CD4-positive, alpha-beta memory T cell (primary cell): ENCODE data around the gene CCDC88C. TPM values are rescaled to one million over a fixed set of nuclear protein-coding genes. Genes with fewer than 3 reads are reported as not detected.

Experiments used
- CTCF ChIA-PET: fragments of 350-600 bp; sonication (Branson Sonifier 250); formaldehyde crosslinking; loops from one replicate; lab custom pipeline; 2021; ENCODE audit warnings: inconsistent platforms; ENCODE audit not compliant: partially characterized antibody; lab: Charles Lee
- POLR2A ChIA-PET: fragments of 350-600 bp; sonication (Branson Sonifier 250); formaldehyde crosslinking; loops from one replicate; lab custom pipeline; 2021; ENCODE audit not compliant: partially characterized antibody; lab: Charles Lee
- DNase-seq, 5 donors: peaks; one replicate each; pipeline versions ENCODE4 v3.0.0 to v3.0.0-alpha.2; 2020 to 2022; ENCODE audit warnings: mixed read lengths in 1 of 5
- H3K27ac ChIP-seq: one replicate; pipeline ENCODE4 v1.7.0; 2013; ENCODE audit warnings: low read depth, low read length
- H3K27me3 ChIP-seq: 2 replicates; pipeline ENCODE4 v1.7.0; 2013; ENCODE audit warnings: mild to moderate bottlenecking, low read length, moderate library complexity; ENCODE audit not compliant: insufficient read depth
- H3K36me3 ChIP-seq: 2 replicates; pipeline ENCODE4 v1.7.0; 2013; ENCODE audit warnings: mild to moderate bottlenecking, low read length, moderate library complexity; ENCODE audit not compliant: insufficient read depth
- H3K4me1 ChIP-seq: 2 replicates; pipeline ENCODE4 v1.7.0; 2013; ENCODE audit warnings: mild to moderate bottlenecking, low read length, moderate library complexity; ENCODE audit not compliant: insufficient read depth
- H3K4me3 ChIP-seq, 2 donors: one replicate each; pipeline ENCODE4 v1.7.0; 2013; ENCODE audit warnings: low read length in 2 of 2, mild to moderate bottlenecking in 1 of 2
- H3K9me3 ChIP-seq, 2 donors: one replicate each; pipeline ENCODE4 v1.7.0; 2013; ENCODE audit warnings: low read length in 2 of 2, control low read depth in 1 of 2; ENCODE audit not compliant: control insufficient read depth in 1 of 2
- H3K27ac Mint-ChIP-seq, 7 donors: one replicate each; pipeline ENCODE4 v1.8.0; 2020 to 2021; ENCODE audit warnings: mixed read lengths in 7 of 7, mild to moderate bottlenecking in 6 of 7, inconsistent platforms in 3 of 7, moderate library complexity in 3 of 7
- H3K27me3 Mint-ChIP-seq, 2 donors: one replicate each; pipeline ENCODE4 v1.8.0; 2020 to 2021; ENCODE audit warnings: mixed read lengths in 2 of 2
- H3K36me3 Mint-ChIP-seq, 2 donors: one replicate each; pipeline ENCODE4 v1.8.0; 2020 to 2021; ENCODE audit warnings: mixed read lengths in 2 of 2, inconsistent platforms in 1 of 2, mild to moderate bottlenecking in 1 of 2
- H3K4me1 Mint-ChIP-seq, 4 donors: one replicate each; pipeline ENCODE4 v1.8.0; 2020 to 2021; ENCODE audit warnings: mixed read lengths in 4 of 4, mild to moderate bottlenecking in 1 of 4
- H3K4me3 Mint-ChIP-seq, 8 donors: one replicate each; pipeline ENCODE4 v1.8.0; 2020 to 2021; ENCODE audit warnings: mixed read lengths in 8 of 8, mild to moderate bottlenecking in 7 of 8, moderate library complexity in 6 of 8, inconsistent platforms in 3 of 8
- H3K9me3 Mint-ChIP-seq, 8 donors: one replicate each; pipeline ENCODE4 v1.8.0; 2020 to 2021; ENCODE audit warnings: mixed read lengths in 8 of 8, mild to moderate bottlenecking in 5 of 8, inconsistent platforms in 3 of 8, moderate library complexity in 1 of 8
- intact Hi-C: fragments of 100-400 bp; cut with micrococcal nuclease; formaldehyde crosslinking; loops from one replicate; pipeline ENCODE4 v1.15.1; 2023
- polyA plus RNA-seq, 2 donors: library from polyadenylated mRNA; unstranded; fragments of 300-500 nt; fragmentation: Illumina TruSeq; gene quantifications; one replicate each; pipeline ENCODE4 v1.2.3, GENCODE V29; 2021
- total RNA-seq, 2 experiments: library from RNA; stranded (reverse); gene quantifications; one replicate each; pipeline ENCODE4 v1.2.3, GENCODE V29; 2021

Gene CCDC88C
- total and polyA plus RNA-seq, 4 experiments from 2014 or later = 17.1 to 293 (median 161) TPM

GRCh38 chr14:91292491-91292890 lies 125.1 kb downstream of the CCDC88C start:
- ChIA-PET CTCF (interaction anchor here (0.7 to 25.0 kb wide), 5 partner anchors 14 to 391 kb away, joined by 3 to 480 read pairs (median 3); no protein-coding TSS in a partner anchor), POLR2A (interaction anchor here (0.8 kb wide), 1 partner anchor 28 kb away, joined by 3 read pairs; no protein-coding TSS in a partner anchor)
- no peaks in the 10 kb centered on the region for H3K27me3 ChIP-seq
- Mint-ChIP-seq H3K27ac (peak overlapping the region; percentile 11 to 91 (median 67)), H3K4me3 (peak overlapping the region in 1 of 8 donors; percentile 70), H3K9me3 (peaks cover 0 to 7% (median 0%) of the 10 kb centered on the region in 8 donors), H3K36me3 (peaks cover 69 to 92% of the 10 kb centered on the region in 2 donors), H3K4me1 (peaks cover 0 to 5% (median under 1%) of the 10 kb centered on the region in 4 donors), H3K27me3 (no peaks in the 10 kb centered on the region)
- peaks cover 96% of the 10 kb centered on the region for H3K36me3 ChIP-seq
- no peak overlapping the region for H3K4me3 ChIP-seq
- H3K4me1 ChIP-seq = no peaks in the 10 kb centered on the region
- peak in 1 of 5 donors; percentile 11 for DNase-seq
- no peak overlapping the region for H3K27ac ChIP-seq
- intact Hi-C loops = no loop called here
- no peaks in the 10 kb centered on the region for H3K9me3 ChIP-seq

GRCh38 chr14:91291786-91292405 lies 125.7 kb downstream of the CCDC88C start:
- Histone ChIP-seq H3K36me3 (peaks cover 94% of the 10 kb centered on the region), H3K27ac (no peak overlapping the region), H3K4me1 (peaks cover under 1% of the 10 kb centered on the region), H3K27me3 (no peaks in the 10 kb centered on the region), H3K9me3 (no peaks in the 10 kb centered on the region), H3K4me3 (no peak overlapping the region)
- CTCF ChIA-PET = interaction anchor here (1.1 to 25.0 kb wide), 2 partner anchors 14 to 117 kb away, joined by 3 to 480 read pairs; no protein-coding TSS in a partner anchor
- Mint-ChIP-seq H3K4me3 (no peak overlapping the region), H3K9me3 (peaks cover 0 to 7% (median 0%) of the 10 kb centered on the region in 8 donors), H3K27me3 (no peaks in the 10 kb centered on the region), H3K27ac (peak overlapping the region in 5 of 7 donors; percentile 11 to 91 (median 67)), H3K4me1 (peaks cover 0 to 5% (median under 1%) of the 10 kb centered on the region in 4 donors), H3K36me3 (peaks cover 63 to 91% of the 10 kb centered on the region in 2 donors)
- peak in 1 of 5 donors; percentile 13 for DNase-seq
- POLR2A ChIA-PET = interaction anchor here (1.3 to 1.6 kb wide), 2 partner anchors 19 to 25 kb away, joined by 3 to 4 read pairs; no protein-coding TSS in a partner anchor
- intact Hi-C loops = no loop called here

GRCh38 chr14:91290986-91291385 lies 126.6 kb downstream of the CCDC88C start:
- DNase-seq = peak in 1 of 5 donors; percentile 20
- no peak overlapping the region for H3K4me3 ChIP-seq
- peaks cover 61 to 91% of the 10 kb centered on the region in 2 donors for H3K36me3 Mint-ChIP-seq
- H3K27ac ChIP-seq = no peak overlapping the region
- peak overlapping the region in 4 of 7 donors; percentile 19 to 55 (median 48) for H3K27ac Mint-ChIP-seq
- intact Hi-C loops = no loop called here
- ChIA-PET CTCF (interaction anchor here (0.6 to 25.0 kb wide), 3 partner anchors 11 to 118 kb away, joined by 3 to 480 read pairs (median 4); no protein-coding TSS in a partner anchor), POLR2A (interaction anchor here (1.1 to 1.6 kb wide), 3 partner anchors 9 to 26 kb away, joined by 3 to 4 read pairs (median 3); no protein-coding TSS in a partner anchor)
- peaks cover 10% of the 10 kb centered on the region for H3K4me1 ChIP-seq
- H3K27me3 ChIP-seq = no peaks in the 10 kb centered on the region
- peaks cover 0 to 7% (median 0%) of the 10 kb centered on the region in 8 donors for H3K9me3 Mint-ChIP-seq
- no peaks in the 10 kb centered on the region for H3K27me3 Mint-ChIP-seq
- H3K4me3 Mint-ChIP-seq = no peak overlapping the region
- peaks cover 93% of the 10 kb centered on the region for H3K36me3 ChIP-seq
- H3K9me3 ChIP-seq = no peaks in the 10 kb centered on the region
- peaks cover 3 to 12% (median 6%) of the 10 kb centered on the region in 4 donors for H3K4me1 Mint-ChIP-seq

GRCh38 chr14:91289464-91289863 lies 128.2 kb downstream of the CCDC88C start:
- POLR2A ChIA-PET = no interaction called here
- Histone ChIP-seq H3K27ac (no peak overlapping the region), H3K9me3 (no peaks in the 10 kb centered on the region), H3K27me3 (no peaks in the 10 kb centered on the region), H3K4me1 (peaks cover 12% of the 10 kb centered on the region), H3K36me3 (peaks cover 93% of the 10 kb centered on the region), H3K4me3 (no peak overlapping the region)
- CTCF ChIA-PET = interaction anchor here (0.5 to 25.0 kb wide), 4 partner anchors 8 to 115 kb away, joined by 3 to 480 read pairs (median 5); no protein-coding TSS in a partner anchor
- H3K27me3 Mint-ChIP-seq = no peaks in the 10 kb centered on the region
- DNase-seq = no peak
- intact Hi-C loops = loop anchor here (5.0 kb wide), 1 partner anchor 62 kb away; no protein-coding TSS in a partner anchor
- peak overlapping the region in 1 of 8 donors; percentile 25 for H3K4me3 Mint-ChIP-seq
- H3K36me3 Mint-ChIP-seq = peaks cover 67 to 92% of the 10 kb centered on the region in 2 donors
- H3K27ac Mint-ChIP-seq = peak overlapping the region in 4 of 7 donors; percentile 22 to 71 (median 30)
- H3K4me1 Mint-ChIP-seq = peaks cover 4 to 19% (median 6%) of the 10 kb centered on the region in 4 donors
- H3K9me3 Mint-ChIP-seq = peaks cover 0 to 9% (median 0%) of the 10 kb centered on the region in 8 donors

- Mint-ChIP-seq H3K4me3 (no peak overlapping the region), H3K4me1 (peaks cover 3 to 19% (median 6%) of the 10 kb centered on the region in 4 donors), H3K27me3 (no peaks in the 10 kb centered on the region), H3K36me3 (peaks cover 67 to 92% of the 10 kb centered on the region in 2 donors), H3K27ac (peak overlapping the region in 1 of 7 donors; percentile 41), H3K9me3 (peaks cover 0 to 9% (median 0%) of the 10 kb centered on the region in 8 donors)
- no peak overlapping the region for H3K27ac ChIP-seq
- no peaks in the 10 kb centered on the region for H3K9me3 ChIP-seq
- ChIA-PET CTCF (interaction anchor here (0.5 to 25.0 kb wide), 12 partner anchors 8 to 132 kb away, joined by 3 to 480 read pairs (median 5); partner anchors contain the start of gene GPR68), POLR2A (no interaction called here)
- H3K4me3 ChIP-seq = no peak overlapping the region
- intact Hi-C loops = loop anchor here (5.0 kb wide), 1 partner anchor 62 kb away; no protein-coding TSS in a partner anchor
- peaks cover 12% of the 10 kb centered on the region for H3K4me1 ChIP-seq
- peaks cover 93% of the 10 kb centered on the region for H3K36me3 ChIP-seq
- no peak for DNase-seq
- no peaks in the 10 kb centered on the region for H3K27me3 ChIP-seq
These were observed 128.7 kb downstream of the CCDC88C start for GRCh38 chr14:91288876-91289275.

GRCh38 chr14:91286530-91286937 lies 131.1 kb downstream of the CCDC88C start:
- peak overlapping the region in 6 of 7 donors; percentile 53 to 92 (median 76) for H3K27ac Mint-ChIP-seq
- Histone ChIP-seq H3K27me3 (no peaks in the 10 kb centered on the region), H3K27ac (no peak overlapping the region), H3K4me1 (peaks cover 12% of the 10 kb centered on the region), H3K36me3 (peaks cover 93% of the 10 kb centered on the region), H3K4me3 (no peak overlapping the region), H3K9me3 (no peaks in the 10 kb centered on the region)
- peaks cover 72 to 94% of the 10 kb centered on the region in 2 donors for H3K36me3 Mint-ChIP-seq
- DNase-seq = peak; percentile 66 to 77 (median 74)
- peaks cover 3 to 19% (median 6%) of the 10 kb centered on the region in 4 donors for H3K4me1 Mint-ChIP-seq
- no peaks in the 10 kb centered on the region for H3K27me3 Mint-ChIP-seq
- no peak overlapping the region for H3K4me3 Mint-ChIP-seq
- ChIA-PET CTCF (interaction anchor here (0.6 to 25.0 kb wide), 33 partner anchors 8 to 390 kb away, joined by 3 to 480 read pairs (median 4); partner anchors contain the start of gene GPR68), POLR2A (interaction anchor here (0.7 to 2.5 kb wide), 5 partner anchors 30 to 110 kb away, joined by 3 to 18 read pairs (median 4); partner anchors contain the start of gene GPR68)
- H3K9me3 Mint-ChIP-seq = peaks cover 0 to 10% (median 0%) of the 10 kb centered on the region in 8 donors
- intact Hi-C loops = loop anchor here (1.0 to 5.0 kb wide), 5 partner anchors 40 to 384 kb away; no protein-coding TSS in a partner anchor
